LNCAP (cell line): ENCODE measurements around the gene TBC1D4.

Source experiments
- CTCF ChIP-seq: fragments of 450-650 bp; IDR thresholded peaks from 2 replicates; pipeline ENCODE4 v1.5.1; 2017; ENCODE audit warnings: mild to moderate bottlenecking

TBC1D4 gene

GRCh38 chr13:75494491-75494890, 12.5 kb upstream of the TBC1D4 start:
- TF ChIP-seq CTCF = no peak

GRCh38 chr13:75493156-75493555, 11.2 kb upstream of the TBC1D4 start:
- no peak for TF ChIP-seq CTCF

- TF ChIP-seq CTCF = no peak
Measured at GRCh38 chr13:75492389-75492788, 10.4 kb upstream of the TBC1D4 start.

- TF ChIP-seq CTCF = no peak
Measured at GRCh38 chr13:75491376-75491775, 9.4 kb upstream of the TBC1D4 start.

GRCh38 chr13:75489502-75490263, 7.7 kb upstream of the TBC1D4 start:
- no peak for TF ChIP-seq CTCF

GRCh38 chr13:75486146-75487062, 4.4 kb upstream of the TBC1D4 start:
- no peak for TF ChIP-seq CTCF

GRCh38 chr13:75485286-75486062, 3.5 kb upstream of the TBC1D4 start:
- TF ChIP-seq CTCF = no peak
